Stromal cell of bone marrow (primary cell): ENCODE measurements around the gene KANTR.

Source experiments
- DNase-seq: peaks from one replicate; pipeline ENCODE4 v3.0.0-alpha.2; 2012; ENCODE audit warnings: low read depth

KANTR gene, protein sequence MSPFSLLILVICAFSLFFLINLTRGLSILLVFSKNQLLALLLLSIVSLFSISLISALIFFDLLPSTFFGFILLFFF

GRCh38 chrX:53093748-53094581 lies at the start of gene KANTR:
Gene KANTR (plus strand): TSS chrX:53094142. CDS start chrX:53124273, 30,131 bp downstream.
- DNase-seq: peak; percentile 90

DNA sequence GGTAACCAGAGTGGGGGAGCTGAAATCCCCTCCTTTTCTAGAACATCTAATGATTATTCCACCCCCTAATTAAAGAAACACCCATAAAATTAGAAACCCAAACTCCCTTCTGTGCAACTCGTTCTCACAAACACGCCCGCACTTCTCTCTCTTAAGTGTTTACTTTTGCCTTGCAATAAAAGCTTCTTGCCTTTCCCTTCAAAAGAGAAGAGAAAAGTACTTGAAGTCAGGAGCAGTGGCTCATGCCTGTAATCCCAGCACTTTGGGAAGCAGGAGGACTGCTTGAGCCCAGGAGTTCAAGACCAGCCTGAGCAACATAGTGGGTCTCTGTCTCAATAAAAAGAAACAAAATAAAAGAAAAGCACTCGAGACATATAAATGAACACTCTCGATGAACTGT lies 48.9 kb upstream of the KANTR start:
- no peak for DNase-seq

DNA sequence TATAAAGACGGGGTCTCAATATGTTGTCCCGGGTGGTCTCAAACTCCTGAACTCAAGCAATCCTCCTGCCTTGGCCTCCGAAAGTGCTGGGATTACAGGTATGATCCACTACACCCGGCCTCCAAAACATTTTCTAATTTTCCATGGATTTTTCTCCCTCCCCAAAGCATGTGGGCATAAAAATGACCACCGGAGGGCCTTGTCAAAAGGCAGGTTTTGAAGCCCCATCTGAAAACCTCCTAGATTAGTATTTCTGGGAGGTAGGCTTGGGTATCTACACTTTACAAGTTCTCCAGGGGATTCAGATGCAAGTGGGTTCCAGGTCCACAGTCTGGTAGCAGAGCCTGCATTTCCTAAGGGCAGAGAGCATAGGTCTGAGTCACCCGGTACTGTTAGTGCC lies 46.7 kb upstream of the KANTR start:
- DNase-seq: no peak

- DNase-seq: peak; percentile 51
Observed at GRCh38 chrX:53048169-53049126, 45.5 kb upstream of the KANTR start, which contains the start of gene GPR173. Gene GPR173 (plus strand): TSS chrX:53048789. CDS start chrX:53076622, 27,833 bp downstream.

DNA sequence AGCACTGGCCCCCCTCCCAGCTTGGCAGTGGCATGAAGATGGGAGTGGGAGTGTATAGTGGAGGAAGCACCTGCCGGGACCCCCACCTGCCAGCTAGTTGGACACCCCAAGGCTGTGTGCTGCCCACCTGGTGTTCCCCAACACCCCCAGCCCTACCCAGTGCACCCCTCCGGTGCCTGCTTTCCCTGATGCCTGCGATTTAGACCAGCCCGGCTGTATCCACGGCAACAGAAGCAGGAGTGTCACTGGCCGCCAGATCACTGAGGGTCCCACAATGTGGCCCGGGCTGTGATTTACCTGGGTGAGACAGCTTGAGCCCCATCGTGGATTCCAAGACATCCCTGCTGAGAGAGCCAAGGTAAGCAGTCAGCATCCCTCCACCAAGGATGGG lies 44.8 kb upstream of the KANTR start:
- no peak for DNase-seq

DNA sequence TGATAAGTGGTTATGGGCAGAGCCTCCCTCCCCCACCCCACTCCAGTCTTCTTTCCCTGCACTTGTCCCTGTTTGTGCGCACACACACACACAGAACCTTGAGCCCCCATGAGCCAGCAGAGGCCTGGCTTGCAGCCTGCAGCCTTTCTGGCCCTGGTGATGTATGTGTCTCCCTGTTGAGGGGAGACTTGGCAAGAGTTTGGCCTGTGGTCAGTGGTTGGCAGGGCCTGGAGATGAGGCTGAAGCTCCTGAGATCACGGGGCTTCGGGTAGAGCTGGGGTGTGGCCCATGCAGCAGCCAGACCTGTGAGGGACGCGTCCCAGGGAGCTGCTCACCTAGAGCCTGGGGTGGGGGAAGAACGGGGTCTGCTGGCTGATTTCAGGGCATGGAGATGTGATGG lies 43.1 kb upstream of the KANTR start:
- no peak for DNase-seq

GRCh38 chrX:53055244-53055849 lies 38.6 kb upstream of the KANTR start:
- DNase-seq: no peak

GRCh38 chrX:53056292-53056691 lies 37.6 kb upstream of the KANTR start:
- no peak for DNase-seq

DNA sequence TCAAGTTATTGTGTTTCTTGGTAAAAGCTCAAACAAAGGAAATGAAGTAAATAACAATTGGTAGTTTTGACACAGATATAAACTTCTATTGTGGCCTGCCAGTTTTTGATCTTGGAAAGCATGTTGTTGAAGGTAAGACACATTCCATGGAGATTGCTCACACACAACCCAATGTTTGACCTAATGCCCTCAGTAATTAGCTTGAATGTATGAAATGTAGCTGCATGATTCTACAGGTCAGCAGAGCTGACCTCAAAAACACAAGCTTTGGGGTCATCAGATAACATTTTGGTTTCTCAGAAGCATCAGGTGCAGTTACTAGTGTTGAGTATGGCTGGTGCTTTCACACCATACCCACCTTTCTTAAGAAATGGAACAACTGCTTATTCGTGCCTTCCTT lies 28.8 kb upstream of the KANTR start:
- no peak for DNase-seq

- no peak for DNase-seq
Observed at GRCh38 chrX:53071064-53071463, 22.9 kb upstream of the KANTR start.

DNA sequence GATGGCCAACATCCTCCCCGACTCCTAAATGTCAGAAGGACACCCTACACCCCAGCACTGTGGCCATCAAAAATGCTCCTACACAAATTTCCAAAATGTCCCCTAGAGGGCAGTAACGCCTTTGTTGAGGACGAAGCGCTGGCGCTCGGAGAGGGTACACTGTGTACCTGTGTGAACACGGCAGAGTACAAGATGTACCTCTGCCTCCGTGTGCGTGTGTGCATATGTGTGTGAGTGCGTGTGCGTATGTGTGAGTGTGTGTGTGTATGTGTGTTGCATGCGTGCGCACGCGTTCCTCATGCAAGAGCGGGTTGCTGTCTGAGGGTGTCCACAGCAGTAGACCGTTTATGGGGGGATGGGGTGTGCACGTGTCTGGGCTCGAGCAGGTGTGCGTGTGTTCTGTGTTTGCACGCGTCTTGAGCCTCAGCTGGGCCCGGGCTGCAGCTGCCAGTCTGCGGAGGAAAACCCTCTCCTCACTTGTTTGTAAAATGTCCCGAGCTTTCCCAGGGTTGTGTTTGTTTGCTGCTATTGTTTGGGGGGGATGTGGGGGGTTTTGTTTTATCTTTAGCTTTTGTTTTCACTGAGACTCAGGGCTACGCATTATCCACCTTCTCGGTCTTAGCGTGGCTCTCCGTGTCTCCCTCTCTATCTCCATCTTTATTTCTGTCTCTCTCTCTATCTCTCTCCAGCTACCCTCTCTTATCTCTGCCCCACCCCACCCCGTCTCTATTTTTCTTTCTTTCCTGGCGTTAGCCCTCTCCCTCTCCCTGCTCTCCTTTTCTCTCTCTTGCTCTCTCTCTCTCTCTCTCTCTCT lies 22.1 kb upstream of the KANTR start:
- DNase-seq: peak; percentile 33

GRCh38 chrX:53072418-53073114 lies 21.4 kb upstream of the KANTR start:
- DNase-seq: no peak

- no peak for DNase-seq
Observed at GRCh38 chrX:53073115-53073586, 20.8 kb upstream of the KANTR start.

DNA sequence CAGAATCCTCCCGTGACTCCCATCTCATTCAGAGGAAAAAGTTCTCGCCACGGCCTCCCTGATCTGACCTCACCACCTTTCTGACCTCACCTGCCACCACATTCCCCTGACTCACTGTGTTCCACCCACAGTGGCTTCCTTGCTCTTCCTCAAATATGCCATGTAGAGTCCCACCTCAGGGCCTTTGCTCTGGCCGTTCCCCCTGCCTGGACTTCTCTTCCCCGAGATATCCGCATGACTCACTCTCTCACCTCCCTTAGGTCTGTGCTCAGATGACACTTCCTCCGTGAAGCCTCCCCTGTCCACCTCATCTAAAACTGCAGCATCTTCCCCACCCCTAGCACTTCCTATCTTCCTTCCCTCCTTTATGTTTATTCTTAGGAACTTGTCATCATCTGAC lies 18.9 kb upstream of the KANTR start:
- no peak for DNase-seq

DNA sequence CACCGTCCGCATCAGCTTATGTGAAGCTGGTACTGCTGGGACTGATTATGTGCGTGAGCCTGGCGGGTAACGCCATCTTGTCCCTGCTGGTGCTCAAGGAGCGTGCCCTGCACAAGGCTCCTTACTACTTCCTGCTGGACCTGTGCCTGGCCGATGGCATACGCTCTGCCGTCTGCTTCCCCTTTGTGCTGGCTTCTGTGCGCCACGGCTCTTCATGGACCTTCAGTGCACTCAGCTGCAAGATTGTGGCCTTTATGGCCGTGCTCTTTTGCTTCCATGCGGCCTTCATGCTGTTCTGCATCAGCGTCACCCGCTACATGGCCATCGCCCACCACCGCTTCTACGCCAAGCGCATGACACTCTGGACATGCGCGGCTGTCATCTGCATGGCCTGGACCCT lies 17.3 kb upstream of the KANTR start:
- no peak for DNase-seq

- no peak for DNase-seq
Observed at GRCh38 chrX:53077207-53078197, 16.4 kb upstream of the KANTR start.

DNA sequence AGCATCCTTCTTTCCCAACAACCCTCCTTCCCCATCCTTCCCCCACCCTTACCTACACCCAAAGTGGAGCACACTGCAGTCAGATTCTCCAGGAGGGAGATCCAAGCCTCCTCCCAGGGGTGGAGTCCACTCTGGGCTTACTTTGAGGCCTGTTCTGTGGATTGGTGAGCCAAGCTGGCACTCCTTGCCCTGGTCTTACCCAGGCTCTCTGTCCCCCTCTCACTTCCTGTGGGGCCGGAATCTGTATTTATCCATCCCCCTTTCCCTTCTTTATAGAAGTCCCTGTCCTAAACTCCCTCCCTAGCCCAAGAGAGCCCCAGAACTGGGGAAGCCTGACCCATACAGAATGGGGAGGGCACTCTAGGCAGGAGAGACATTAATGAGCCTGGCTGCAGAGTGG lies 15.0 kb upstream of the KANTR start:
- no peak for DNase-seq

GRCh38 chrX:53080628-53081580 lies 13.0 kb upstream of the KANTR start:
- no peak for DNase-seq
